Adrenal gland (tissue), 12 donors: Measurements from ENCODE around the gene PHKA2. TPM values are rescaled to one million over a fixed set of nuclear protein-coding genes. Genes with fewer than 3 reads are reported as not detected.

Source experiments
- DNase-seq, 7 donors: peaks; one replicate each; pipeline ENCODE4 v3.0.0-alpha.2; 2019 to 2020
- H3K27ac ChIP-seq, 5 donors: fragments of 200-600 bp; sonication (generic) in 4 of 5; 1 replicate in 3 of 5; 2 replicates in 2 of 5; pipeline versions ENCODE4 v1.5.1 to v1.8.0; 2016 to 2020; ENCODE audit warnings: mild to moderate bottlenecking in 1 of 5
- H3K27me3 ChIP-seq: fragments of 200-600 bp; 2 replicates; pipeline ENCODE4 v1.8.0; 2021
- H3K36me3 ChIP-seq, 2 donors: fragments of 200-600 bp; replicated peaks in 1 of 2; 1 replicate in 1 of 2; 2 replicates in 1 of 2; pipeline versions ENCODE4 v1.5.1 to v1.8.0; 2018 to 2022
- H3K4me1 ChIP-seq, 2 donors: fragments of 200-600 bp; replicated peaks in 1 of 2; 1 replicate in 1 of 2; 2 replicates in 1 of 2; pipeline versions ENCODE4 v1.5.1 to v1.8.0; 2018 to 2021
- H3K4me3 ChIP-seq, 4 donors: fragments of 200-600 bp; sonication (generic) in 3 of 4; one replicate each; pipeline ENCODE4 v1.5.1; 2016 to 2018
- H3K9me3 ChIP-seq, 3 donors: fragments of 200-600 bp; sonication (generic) in 1 of 3; replicated peaks in 1 of 3; 1 replicate in 2 of 3; 2 replicates in 1 of 3; pipeline versions ENCODE4 v1.5.1 to v1.8.0; 2016 to 2021
- CTCF ChIP-seq, 6 experiments: fragments of 450-650 bp in 4 of 6; fragments of 200-600 bp in 2 of 6; sonication (generic) in 1 of 6; IDR thresholded peaks; 1 replicate in 5 of 6; 2 replicates in 1 of 6; pipeline versions ENCODE4 v1.5.1 to v1.8.0; 2016 to 2021; ENCODE audit warnings: antibody characterized with exemption in 6 of 6, mild to moderate bottlenecking in 2 of 6, moderate library complexity in 1 of 6
- POLR2A ChIP-seq, 2 donors: fragments of 450-650 bp; IDR thresholded peaks; one replicate each; pipeline ENCODE4 v1.6.1; 2017; ENCODE audit warnings: antibody characterized with exemption in 2 of 2, mild to moderate bottlenecking in 2 of 2, moderate library complexity in 1 of 2
- WGBS, 4 donors: extraction: QIAGEN DNeasy Blood & Tissue Kit in 2 of 4; methylation state at CpG; one replicate each; pipeline versions ENCODE4 v1.1.5 to v1.1.7; 2013 to 2017; 5-methylcytosine and 5-hydroxymethylcytosine counted together
- intact Hi-C, 2 donors: fragments of 100-400 bp; cut with DNase I; formaldehyde crosslinking; loops; one replicate each; pipeline versions ENCODE4 v1.14.1 to v1.15.0; 2022 to 2023
- polyA plus RNA-seq, 3 donors: library from polyadenylated mRNA; stranded (reverse); fragments of 200-250 nt in 2 of 3; fragments of 350-450 nt in 1 of 3; fragmentation: Illumina TruSeq in 1 of 3; extraction: RNeasy Lipid Tissue Mini Kit (QIAGEN cat#74804) in 1 of 3; gene quantifications; one replicate each; pipeline ENCODE4 v1.2.3, GENCODE V29; 2013 to 2014
- total RNA-seq, 9 donors: library from RNA; depleted of rRNA in 4 of 9; stranded (reverse); fragments of >200 nt in 4 of 9; fragments of 120-200 nt in 1 of 9; fragmentation: NEBNext Ultra II Directional in 1 of 9; extraction: Animal tissue kit (Norgen Biotek cat#: 25700) in 1 of 9; gene quantifications; one replicate each; pipeline versions ENCODE4 v1.1.0 to v1.2.4, GENCODE V29; 2013 to 2023
- donor health status: healthy with polysubstance abuse.
- donor health status: Bipolar disorder and iron deficiency.
- donor health status: DM: yes; HTN: yes; CAD: no.
- donor health status: DM: no; HTN: no; CAD: no.
- donor health status: DM: no; HTN: no; CAD: no.
- donor health status: DM: yes; HTN: yes; CAD: no.

PHKA2 gene
- total and polyA plus RNA-seq, 12 donors = 11.7 to 63.8 (median 27.8) TPM

GRCh38 chrX:18877469-18877868, 106.4 kb downstream of the PHKA2 start:
- intact Hi-C loops = no loop called here
- Histone ChIP-seq H3K4me1 (peaks cover 5% of the 10 kb centered on the region in 2 donors), H3K27me3 (no peaks in the 10 kb centered on the region), H3K27ac (no peak overlapping the region), H3K9me3 (no peaks in the 10 kb centered on the region), H3K4me3 (no peak overlapping the region), H3K36me3 (no peaks in the 10 kb centered on the region)
- no peak for DNase-seq
- TF ChIP-seq POLR2A (IDR thresholded peaks at IDR 0.05) (no peak), CTCF (IDR thresholded peaks at IDR 0.05) (no peak)
- 83 to 95% (median 89%) methylated on average over 6 to 7 of the region's 7 CpGs for WGBS, 4 donors

- no peaks in the 10 kb centered on the region for H3K9me3 ChIP-seq
- intact Hi-C loops = no loop called here
- TF ChIP-seq POLR2A (IDR thresholded peaks at IDR 0.05) = no peak
- TF ChIP-seq CTCF (IDR thresholded peaks at IDR 0.05) = no peak
- 78 to 94% (median 82%) methylated on average over 6 to 15 of the region's 15 CpGs for WGBS, 4 donors
- no peak for DNase-seq
- no peaks in the 10 kb centered on the region for H3K27me3 ChIP-seq
- H3K4me3 ChIP-seq = no peak overlapping the region
- H3K27ac ChIP-seq = no peak overlapping the region
- H3K36me3 ChIP-seq = no peaks in the 10 kb centered on the region
- peaks cover 8 to 17% of the 10 kb centered on the region in 2 donors for H3K4me1 ChIP-seq
Observed at GRCh38 chrX:18875256-18875878, 108.5 kb downstream of the PHKA2 start.

- Histone ChIP-seq H3K4me3 (no peak overlapping the region), H3K4me1 (peaks cover 8 to 17% of the 10 kb centered on the region in 2 donors), H3K36me3 (no peaks in the 10 kb centered on the region), H3K27me3 (no peaks in the 10 kb centered on the region), H3K9me3 (no peaks in the 10 kb centered on the region), H3K27ac (no peak overlapping the region)
- no peak for TF ChIP-seq POLR2A (IDR thresholded peaks at IDR 0.05)
- TF ChIP-seq CTCF (IDR thresholded peaks at IDR 0.05) = no peak
- DNase-seq = no peak
- 91 to 98% (median 94%) methylated on average over 7 to 27 of the region's 27 CpGs for WGBS, 4 donors
- intact Hi-C loops = no loop called here
Observed at GRCh38 chrX:18874560-18875255, 109.2 kb downstream of the PHKA2 start.

GRCh38 chrX:18873836-18874235, 110.1 kb downstream of the PHKA2 start:
- WGBS, 4 donors = 85 to 91% (median 86%) methylated on average over 12 of the region's 12 CpGs
- no peak for DNase-seq
- H3K9me3 ChIP-seq = no peaks in the 10 kb centered on the region
- no peak for TF ChIP-seq CTCF (IDR thresholded peaks at IDR 0.05)
- TF ChIP-seq POLR2A (IDR thresholded peaks at IDR 0.05) = no peak
- H3K4me1 ChIP-seq = peaks cover 8 to 17% of the 10 kb centered on the region in 2 donors
- no peaks in the 10 kb centered on the region for H3K36me3 ChIP-seq
- H3K4me3 ChIP-seq = no peak overlapping the region
- H3K27ac ChIP-seq = peak overlapping the region in 1 of 5 donors; percentile 73
- intact Hi-C loops = no loop called here
- no peaks in the 10 kb centered on the region for H3K27me3 ChIP-seq
